ENCODE measurements around the gene FBXO40. TPM values are rescaled to one million over a fixed set of nuclear protein-coding genes. Genes with fewer than 3 reads are reported as not detected.

FBXO40 gene
- total and polyA plus RNA-seq, 2 of the 13 experiments (the other 11 are each of a cell fraction or from before 2014, with no cell fraction given): not detected

GRCh38 chr3:121545574-121546455 is 47.4 kb upstream of the FBXO40 start, which contains the start of gene POLQ (continued):
- no peak for TF ChIP-seq ZNF318 (CRISPR knock-in tag; IDR thresholded peaks at IDR 0.05)
- TF ChIP-seq IKZF1 (IDR thresholded peaks at IDR 0.05): no peak
- TF ChIP-seq, protein P1, sequence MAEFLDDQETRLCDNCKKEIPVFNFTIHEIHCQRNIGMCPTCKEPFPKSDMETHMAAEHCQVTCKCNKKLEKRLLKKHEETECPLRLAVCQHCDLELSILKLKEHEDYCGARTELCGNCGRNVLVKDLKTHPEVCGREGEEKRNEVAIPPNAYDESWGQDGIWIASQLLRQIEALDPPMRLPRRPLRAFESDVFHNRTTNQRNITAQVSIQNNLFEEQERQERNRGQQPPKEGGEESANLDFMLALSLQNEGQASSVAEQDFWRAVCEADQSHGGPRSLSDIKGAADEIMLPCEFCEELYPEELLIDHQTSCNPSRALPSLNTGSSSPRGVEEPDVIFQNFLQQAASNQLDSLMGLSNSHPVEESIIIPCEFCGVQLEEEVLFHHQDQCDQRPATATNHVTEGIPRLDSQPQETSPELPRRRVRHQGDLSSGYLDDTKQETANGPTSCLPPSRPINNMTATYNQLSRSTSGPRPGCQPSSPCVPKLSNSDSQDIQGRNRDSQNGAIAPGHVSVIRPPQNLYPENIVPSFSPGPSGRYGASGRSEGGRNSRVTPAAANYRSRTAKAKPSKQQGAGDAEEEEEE (CRISPR knock-in tag; IDR thresholded peaks at IDR 0.05; ENCODE audit: borderline replicate concordance): no peak
- TF ChIP-seq, protein P2, sequence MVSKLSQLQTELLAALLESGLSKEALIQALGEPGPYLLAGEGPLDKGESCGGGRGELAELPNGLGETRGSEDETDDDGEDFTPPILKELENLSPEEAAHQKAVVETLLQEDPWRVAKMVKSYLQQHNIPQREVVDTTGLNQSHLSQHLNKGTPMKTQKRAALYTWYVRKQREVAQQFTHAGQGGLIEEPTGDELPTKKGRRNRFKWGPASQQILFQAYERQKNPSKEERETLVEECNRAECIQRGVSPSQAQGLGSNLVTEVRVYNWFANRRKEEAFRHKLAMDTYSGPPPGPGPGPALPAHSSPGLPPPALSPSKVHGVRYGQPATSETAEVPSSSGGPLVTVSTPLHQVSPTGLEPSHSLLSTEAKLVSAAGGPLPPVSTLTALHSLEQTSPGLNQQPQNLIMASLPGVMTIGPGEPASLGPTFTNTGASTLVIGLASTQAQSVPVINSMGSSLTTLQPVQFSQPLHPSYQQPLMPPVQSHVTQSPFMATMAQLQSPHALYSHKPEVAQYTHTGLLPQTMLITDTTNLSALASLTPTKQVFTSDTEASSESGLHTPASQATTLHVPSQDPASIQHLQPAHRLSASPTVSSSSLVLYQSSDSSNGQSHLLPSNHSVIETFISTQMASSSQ (IDR thresholded peaks at IDR 0.05; ENCODE audit: low read depth): 0 out of 2 replicates have a peak, but pooled peaks have one; percentile 31
- TF ChIP-seq, protein P2 (CRISPR knock-in tag; IDR thresholded peaks at IDR 0.05; ENCODE audit: borderline replicate concordance): no peak
- no peak for TF ChIP-seq RBM39 (IDR thresholded peaks at IDR 0.05; ENCODE audit: low read depth, low read length, poor library complexity, severe bottlenecking)
- no peak for TF ChIP-seq SMC3 (IDR thresholded peaks at IDR 0.05; ENCODE audit: low read length)
- TF ChIP-seq BHLHE40 (IDR thresholded peaks at IDR 0.05; ENCODE audit: low read length): no peak
- no peak; the same call in 1 of the 2 replicates for TF ChIP-seq MED13 (CRISPR knock-in tag; IDR thresholded peaks at IDR 0.05)
- TF ChIP-seq NBN (conservative IDR thresholded peaks at IDR 0.05): no peak
- TF ChIP-seq ZNF530 (CRISPR knock-in tag; IDR thresholded peaks at IDR 0.05; ENCODE audit: low read depth): no peak
- TF ChIP-seq CENPT (CRISPR knock-in tag; IDR thresholded peaks at IDR 0.05; ENCODE audit: low read depth): no peak

Measured in HepG2 (cell line).